K562 (cell line): ENCODE measurements around the gene AGAP1. TPM values are rescaled to one million over a fixed set of nuclear protein-coding genes. Genes with fewer than 3 reads are reported as not detected.

Source experiments
- ATAC-seq: fragments of 200-7000 bp; cut with Tn5 transposase; 3 replicates; pipeline ENCODE4 v1.9.1; 2020; ENCODE audit warnings: moderate library complexity
- BruUV-seq: library from RNA; stranded (reverse); fragments of 400-500 nt; replicated peaks from 2 replicates; lab custom pipeline; 2021; lab: Mats Ljungman, UMichigan
- CTCF ChIA-PET: fragments of 300-600 bp; formaldehyde crosslinking; extraction: SDS; loops from one replicate; lab custom pipeline; 2021; ENCODE audit warnings: low intra/inter-chr PET ratio; lab: Yijun Ruan, JAX
- POLR2A ChIA-PET: fragments of 300-600, 350-650 bp; sonication (Branson Sonifier 250); formaldehyde crosslinking; extraction: SDS; loops from one replicate; lab custom pipeline; 2021; ENCODE audit warnings: antibody characterized with exemption, inconsistent platforms; lab: Yijun Ruan, JAX
- DNase-seq, 4 experiments: peaks; one replicate each; pipeline versions ENCODE4 v3.0.0 to v3.0.0-alpha.2; 2011 to 2018; ENCODE audit warnings: low spot score in 3 of 4, mixed read lengths in 3 of 4; ENCODE audit errors: extremely low read depth in 1 of 4
- FAIRE-seq: peaks from 2 replicates; lab custom pipeline; 2011; peaks lifted over from hg19 to GRCh38; lab: Jason Lieb, UNC
- H2AFZ ChIP-seq: 2 replicates; pipeline ENCODE4 v1.6.0; 2011; ENCODE audit warnings: low read depth, low read length, control low read depth, inconsistent platforms
- H3K27ac ChIP-seq: fragments of 200-600 bp; 3 replicates; pipeline ENCODE4 v1.8.0; 2011; ENCODE audit warnings: low read depth, mild to moderate bottlenecking, control low read depth, inconsistent platforms, low read length, moderate library complexity, mixed read lengths; ENCODE audit errors: extremely low read depth
- H3K27me3 ChIP-seq, 2 experiments: fragments of 300-600 bp in 1 of 2; 2 replicates in 1 of 2; 3 replicates in 1 of 2; pipeline versions ENCODE4 v1.6.0 to v1.8.0; 2011; ENCODE audit warnings: inconsistent platforms in 2 of 2, low read length in 2 of 2, mild to moderate bottlenecking in 1 of 2, mixed read lengths in 1 of 2, moderate library complexity in 1 of 2; ENCODE audit not compliant: control insufficient read depth in 2 of 2, insufficient read depth in 2 of 2
- H3K36me3 ChIP-seq: fragments of 300-600 bp; 3 replicates; pipeline ENCODE4 v1.8.0; 2011; ENCODE audit warnings: mild to moderate bottlenecking, low read length, inconsistent platforms; ENCODE audit not compliant: control insufficient read depth, insufficient read depth
- H3K4me1 ChIP-seq, 2 experiments: fragments of 200-600 bp in 1 of 2; replicated peaks in 1 of 2; 2 replicates in 1 of 2; 3 replicates in 1 of 2; pipeline versions ENCODE4 v1.5.1 to v1.8.0; 2011; ENCODE audit warnings: inconsistent platforms in 2 of 2, low read length in 2 of 2, mild to moderate bottlenecking in 1 of 2, mixed read lengths in 1 of 2, moderate library complexity in 1 of 2; ENCODE audit not compliant: control insufficient read depth in 2 of 2, insufficient read depth in 2 of 2
- H3K4me2 ChIP-seq: 2 replicates; pipeline ENCODE4 v1.6.1; 2011; ENCODE audit warnings: low read length, control low read depth, inconsistent platforms, mixed read lengths; ENCODE audit not compliant: insufficient read depth
- H3K4me3 ChIP-seq: fragments of 200-600 bp; sonication (generic), shearing (Covaris generic); 2 replicates; pipeline ENCODE4 v1.5.1; 2016; ENCODE audit warnings: control low read depth, inconsistent platforms
- H3K79me2 ChIP-seq: fragments of 200-600 bp; 3 replicates; pipeline ENCODE4 v1.8.0; 2011; ENCODE audit warnings: low read length, inconsistent platforms; ENCODE audit not compliant: control insufficient read depth, insufficient read depth
- H3K9ac ChIP-seq, 2 experiments: 2 replicates each; pipeline versions ENCODE4 v1.6.0 to v1.6.1; 2011; ENCODE audit warnings: low read depth in 2 of 2, low read length in 2 of 2, control low read depth in 1 of 2, inconsistent platforms in 1 of 2, mild to moderate bottlenecking in 1 of 2, mixed read lengths in 1 of 2; ENCODE audit not compliant: insufficient read depth in 1 of 2
- H3K9me1 ChIP-seq: one replicate; pipeline ENCODE4 v1.6.0; 2011; ENCODE audit warnings: inconsistent platforms, mild to moderate bottlenecking, low read length, moderate library complexity; ENCODE audit not compliant: control insufficient read depth, insufficient read depth
- H3K9me3 ChIP-seq: replicated peaks from 2 replicates; pipeline ENCODE4 v1.5.1; 2011; ENCODE audit warnings: low read depth, low read length, inconsistent platforms; ENCODE audit not compliant: control insufficient read depth, insufficient read depth
- H4K20me1 ChIP-seq: replicated peaks from 2 replicates; pipeline ENCODE4 v1.6.1; 2011; ENCODE audit warnings: low read length, inconsistent platforms, mixed read lengths; ENCODE audit not compliant: control insufficient read depth, insufficient read depth
- CREM ChIP-seq: IDR thresholded peaks from 2 replicates; pipeline ENCODE4 v1.6.1; 2014; ENCODE audit warnings: antibody characterized with exemption, low read depth
- ESRRA ChIP-seq: fragments of 450-650 bp; IDR thresholded peaks from 2 replicates; pipeline ENCODE4 v1.6.1; 2014; ENCODE audit warnings: low read depth, mild to moderate bottlenecking, moderate library complexity, borderline replicate concordance
- GTF2B ChIP-seq: IDR thresholded peaks from 2 replicates; pipeline ENCODE4 v1.6.1; 2011; ENCODE audit not compliant: insufficient read length; ENCODE audit errors: extremely low read depth
- HDAC2 ChIP-seq: fragments of 450-650 bp; IDR thresholded peaks from 2 replicates; pipeline ENCODE4 v1.6.1; 2016; ENCODE audit warnings: mild to moderate bottlenecking
- HMG20A ChIP-seq: fragments of 450-650 bp; formaldehyde crosslinking; conservative IDR thresholded peaks from 2 replicates; pipeline ENCODE4 v1.4.0; 2020; ENCODE audit warnings: mild to moderate bottlenecking, mixed read lengths
- IRF9 ChIP-seq: fragments of 450-650 bp; IDR thresholded peaks from 2 replicates; pipeline ENCODE4 v1.6.1; 2016; ENCODE audit warnings: missing biosample characterization, missing genetic modification characterization
- NCOR1 ChIP-seq: fragments of 450-650 bp; IDR thresholded peaks from 2 replicates; pipeline ENCODE4 v1.6.1; 2016; ENCODE audit warnings: mild to moderate bottlenecking, moderate library complexity
- PHF21A ChIP-seq: fragments of 450-650 bp; IDR thresholded peaks from 2 replicates; pipeline ENCODE4 v1.6.1; 2017; ENCODE audit warnings: low read depth, borderline replicate concordance
- PHTF2 ChIP-seq: fragments of 250-450 bp; sonication (Bioruptor Pico); IDR thresholded peaks from 2 replicates; pipeline ENCODE4 v1.5.0; 2021; ENCODE audit warnings: mild to moderate bottlenecking
- RERE ChIP-seq: sonication (generic); formaldehyde crosslinking; IDR thresholded peaks from 2 replicates; pipeline ENCODE4 v1.8.0; 2023; ENCODE audit warnings: missing genetic modification reagents, mild to moderate bottlenecking, borderline replicate concordance
- RHOXF2B ChIP-seq: fragments of 250-450 bp; sonication (Bioruptor Pico); conservative IDR thresholded peaks from 2 replicates; pipeline ENCODE4 v1.5.1; 2021
- STAG1 ChIP-seq: sonication (generic); formaldehyde crosslinking; IDR thresholded peaks from 2 replicates; pipeline ENCODE4 v1.5.0; 2020; ENCODE audit warnings: missing genetic modification reagents, borderline replicate concordance
- ZBTB9 ChIP-seq: fragments of 450-650 bp; formaldehyde crosslinking; IDR thresholded peaks from 2 replicates; pipeline ENCODE4 v1.4.0; 2020; ENCODE audit warnings: mild to moderate bottlenecking, moderate library complexity
- WGBS: fragments of 100-300 bp; shearing (Covaris generic); methylation state at CpG from one replicate; pipeline ENCODE4 v1.1.6; 2016; ENCODE audit warnings: low coverage, mixed read lengths; ENCODE audit not compliant: insufficient coverage; ENCODE audit errors: missing lambda C conversion rate; 5-methylcytosine and 5-hydroxymethylcytosine counted together
- in situ Hi-C: fragments of 300-500 bp; cut with MboI; formaldehyde crosslinking; loops from 4 replicates; pipeline ENCODE4 v1.15.0; 2018; ENCODE audit warnings: inconsistent platforms, mixed read lengths
- intact Hi-C: fragments of 100-400 bp; cut with micrococcal nuclease; formaldehyde crosslinking; loops from 2 replicates; pipeline ENCODE4 v1.14.2; 2022
- polyA plus RNA-seq, 8 experiments: library from polyadenylated mRNA; depleted of rRNA in 4 of 8; stranded (reverse) in 5 of 8; unstranded in 3 of 8; fragments of >200 nt; fragmentation: Nextera tagmentation in 2 of 8; fragmentation: Illumina TruSeq in 1 of 8; extraction: Ambion mirVana in 2 of 8; extraction: Trizol in 1 of 8; gene quantifications; 2 replicates each; pipeline versions ENCODE4 v1.2.1 to v1.2.3, GENCODE V29; 2011 to 2014; ENCODE audit warnings: inconsistent platforms in 1 of 8, missing spikeins in 1 of 8
- total RNA-seq, 7 experiments: library from RNA; depleted of rRNA in 6 of 7; stranded (reverse); fragments of >200 nt in 6 of 7; fragmentation: Illumina TruSeq in 2 of 7; extraction: Trizol in 2 of 7; gene quantifications; 2 replicates each; pipeline versions ENCODE4 v1.2.1 to v1.2.3, GENCODE V29; 2011 to 2021; ENCODE audit warnings: low replicate concordance in 1 of 7

The AGAP1 gene
- total and polyA plus RNA-seq, 9 of the 15 experiments (the other 6 are each of a cell fraction or from before 2014, with no cell fraction given), result 1.3 to 24.0 (median 10.6) TPM

GRCh38 chr2:235957251-235957650 lies 463.4 kb downstream of the AGAP1 start (continued):
- TF ChIP-seq RERE (CRISPR knock-in tag) (no peak), STAG1 (CRISPR knock-in tag) (no peak)

GRCh38 chr2:235958221-235958930 lies 464.5 kb downstream of the AGAP1 start:
- Histone ChIP-seq H3K9me1 (no peaks in the 10 kb centered on the region), H3K36me3 (no peaks in the 10 kb centered on the region), H4K20me1 (no peaks in the 10 kb centered on the region), H3K9me3 (no peaks in the 10 kb centered on the region), H3K27me3 (no peaks in the 10 kb centered on the region), H3K4me1 (no peaks in the 10 kb centered on the region), H3K4me3 (no peak overlapping the region), H3K27ac (no peak overlapping the region), H3K79me2 (no peaks in the 10 kb centered on the region), H2AFZ (no peak overlapping the region), H3K4me2 (no peak overlapping the region), H3K9ac (no peak overlapping the region)
- ATAC-seq (no peak), DNase-seq (no peak), FAIRE-seq (no peak)
- ChIA-PET POLR2A (interaction anchor here (0.7 kb wide), 1 partner anchor 87 kb away, joined by 3 read pairs; no protein-coding TSS in a partner anchor), CTCF (no interaction called here)
- intact Hi-C loops, result no loop called here
- WGBS, result 88% methylated on average over 18 of the region's 23 CpGs
- in situ Hi-C loops, result no loop called here
- no TSS peak for BruUV-seq
- no peak for TF ChIP-seq RHOXF2B
- no peak for TF ChIP-seq CREM
- no peak for TF ChIP-seq ESRRA
- TF ChIP-seq PHF21A, result no peak
- TF ChIP-seq IRF9, result no peak
- no peak for TF ChIP-seq HMG20A (CRISPR knock-in tag)
- TF ChIP-seq HDAC2, result no peak
- no peak for TF ChIP-seq ZBTB9 (CRISPR knock-in tag)
- no peak for TF ChIP-seq PHTF2 (CRISPR knock-in tag)
- no peak for TF ChIP-seq GTF2B
- TF ChIP-seq NCOR1, result no peak
